ENCODE data around the gene SLC25A26. TPM values are rescaled to one million over a fixed set of nuclear protein-coding genes. Genes with fewer than 3 reads are reported as not detected.

The SLC25A26 gene
- total and polyA plus RNA-seq, 5 donors from 2014 or later = 23.4 to 47.7 (median 33.0) TPM

Other genes starting within 250 kb of the SLC25A26 start
- gene MAGI1, start 182.1 kb upstream of the SLC25A26 start, total RNA-seq = 0.44 TPM
- under 1 TPM in 3 of 4 donors, not detected in 1; 0.10 to 0.23 (median 0.15) TPM for gene MAGI1, start 182.1 kb upstream of the SLC25A26 start, polyA plus RNA-seq

Measured in CD4-positive, CD25-positive, alpha-beta regulatory T cell (primary cell).